ENCODE measurements around the gene PCDHB5. TPM values are rescaled to one million over a fixed set of nuclear protein-coding genes. Genes with fewer than 3 reads are reported as not detected.
"Not testable (repeated sequence)": the region's sequence is repeated elsewhere in the genome, so short reads cannot be mapped to it uniquely, and the experiment has no call there.

Gene PCDHB5
- polyA plus RNA-seq, result 1 to 10 TPM; 1.3 to 5.8 (median 1.6) TPM

DNA sequence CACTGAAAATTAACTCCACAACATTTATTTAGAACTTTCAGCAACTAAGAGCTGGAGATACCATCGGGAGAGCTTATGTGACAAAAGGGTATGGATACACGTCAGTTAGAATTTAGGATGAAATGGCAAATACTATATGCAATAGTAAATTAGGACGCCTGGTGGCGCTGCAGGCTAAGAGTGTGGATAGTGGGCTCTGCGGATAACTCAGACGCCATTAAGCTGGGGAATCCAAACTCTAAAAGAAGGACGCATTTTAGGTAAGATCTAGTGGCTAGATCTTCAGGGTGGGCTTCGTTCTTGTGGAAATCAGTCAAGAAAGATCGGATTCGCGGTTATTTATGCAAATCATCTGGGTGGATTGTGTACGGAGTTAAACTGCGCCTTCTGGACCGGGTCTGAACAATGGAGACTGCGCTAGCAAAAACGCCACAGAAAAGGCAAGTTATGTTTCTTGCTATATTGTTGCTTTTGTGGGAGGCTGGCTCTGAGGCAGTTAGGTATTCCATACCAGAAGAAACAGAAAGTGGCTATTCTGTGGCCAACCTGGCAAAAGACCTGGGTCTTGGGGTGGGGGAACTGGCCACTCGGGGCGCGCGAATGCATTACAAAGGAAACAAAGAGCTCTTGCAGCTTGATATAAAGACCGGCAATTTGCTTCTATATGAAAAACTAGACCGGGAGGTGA, at the start of gene PCDHB5:
TSS of gene PCDHB5 (plus strand) at position 177 of the 688 bp plus-strand sequence. CDS start at position 406, 229 bp downstream.
- whole genome bisulfite sequencing, 3 donors, result 14 to 19% (median 18%) methylated on average over 22 of the region's 22 CpGs
- no peak within 1 kb of the TSS for H3K27ac ChIP-seq (ENCODE audit: low read depth, low read length)

DNA sequence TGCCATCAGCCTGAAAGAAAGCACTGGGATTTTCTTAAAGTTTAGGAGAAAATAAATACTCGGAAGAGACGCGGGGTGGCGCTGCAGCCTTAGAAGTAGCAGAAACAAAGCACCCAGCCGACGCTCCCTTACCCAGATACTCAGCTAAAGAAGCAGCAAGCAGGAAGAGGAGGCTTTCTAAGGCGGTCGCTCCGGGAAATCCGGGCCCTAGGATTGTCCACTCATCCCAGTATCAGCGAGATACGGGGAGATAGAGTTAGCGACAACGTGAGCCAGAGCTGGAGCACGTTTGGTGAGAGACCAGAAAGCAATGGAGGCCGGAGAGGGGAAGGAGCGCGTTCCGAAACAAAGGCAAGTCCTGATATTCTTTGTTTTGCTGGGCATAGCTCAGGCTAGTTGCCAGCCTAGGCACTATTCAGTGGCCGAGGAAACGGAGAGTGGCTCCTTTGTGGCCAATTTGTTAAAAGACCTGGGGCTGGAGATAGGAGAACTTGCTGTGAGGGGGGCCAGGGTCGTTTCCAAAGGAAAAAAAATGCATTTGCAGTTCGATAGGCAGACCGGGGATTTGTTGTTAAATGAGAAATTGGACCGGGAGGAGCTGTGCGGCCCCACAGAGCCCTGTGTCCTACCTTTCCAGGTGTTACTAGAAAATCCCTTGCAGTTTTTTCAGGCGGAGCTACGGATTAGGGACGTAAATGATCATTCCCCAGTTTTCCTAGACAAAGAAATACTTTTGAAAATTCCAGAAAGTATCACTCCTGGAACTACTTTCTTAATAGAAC, 40.3 kb upstream of the PCDHB5 start, which contains the start of gene PCDHB2:
TSS of gene PCDHB2 (plus strand) at position 135 of the 782 bp plus-strand sequence. CDS start at position 311, 176 bp downstream.
- WGBS, 3 donors, result 13% methylated on average over 29 of the region's 29 CpGs
- H3K27ac ChIP-seq (ENCODE audit: low read depth, low read length), result no peak within 1 kb of the TSS

GRCh38 chr5:141095263-141095641, 39.8 kb upstream of the PCDHB5 start:
- no peak overlapping the region for H3K27ac ChIP-seq (ENCODE audit: low read depth, low read length)
- 40 to 43% (median 41%) methylated on average over 12 of the region's 12 CpGs for WGBS, 3 donors

DNA sequence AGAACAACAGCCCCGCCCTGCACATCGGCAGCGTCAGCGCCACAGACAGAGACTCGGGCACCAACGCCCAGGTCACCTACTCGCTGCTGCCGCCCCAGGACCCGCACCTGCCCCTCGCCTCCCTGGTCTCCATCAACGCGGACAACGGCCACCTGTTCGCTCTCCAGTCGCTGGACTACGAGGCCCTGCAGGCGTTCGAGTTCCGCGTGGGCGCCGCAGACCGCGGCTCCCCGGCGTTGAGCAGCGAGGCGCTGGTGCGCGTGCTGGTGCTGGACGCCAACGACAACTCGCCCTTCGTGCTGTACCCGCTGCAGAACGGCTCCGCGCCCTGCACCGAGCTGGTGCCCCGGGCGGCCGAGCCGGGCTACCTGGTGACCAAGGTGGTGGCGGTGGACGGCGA, 38.8 kb upstream of the PCDHB5 start:
- not testable (repeated sequence) for H3K27ac ChIP-seq (ENCODE audit: low read depth, low read length)
- 34 to 35% (median 34%) methylated on average over 26 to 28 of the region's 46 CpGs for WGBS, 3 donors

DNA sequence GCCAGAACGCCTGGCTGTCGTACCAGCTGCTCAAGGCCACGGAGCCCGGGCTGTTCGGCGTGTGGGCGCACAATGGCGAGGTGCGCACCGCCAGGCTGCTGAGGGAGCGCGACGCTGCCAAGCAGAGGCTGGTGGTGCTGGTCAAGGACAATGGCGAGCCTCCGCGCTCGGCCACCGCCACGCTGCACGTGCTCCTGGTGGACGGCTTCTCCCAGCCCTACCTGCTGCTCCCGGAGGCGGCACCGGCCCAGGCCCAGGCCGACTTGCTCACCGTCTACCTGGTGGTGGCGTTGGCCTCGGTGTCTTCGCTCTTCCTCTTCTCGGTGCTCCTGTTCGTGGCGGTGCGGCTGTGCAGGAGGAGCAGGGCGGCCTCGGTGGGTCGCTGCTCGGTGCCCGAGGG, 38.4 kb upstream of the PCDHB5 start:
- 23 to 34% (median 34%) methylated on average over 23 to 33 of the region's 38 CpGs for WGBS, 3 donors
- not testable (repeated sequence) for H3K27ac ChIP-seq (ENCODE audit: low read depth, low read length)

DNA sequence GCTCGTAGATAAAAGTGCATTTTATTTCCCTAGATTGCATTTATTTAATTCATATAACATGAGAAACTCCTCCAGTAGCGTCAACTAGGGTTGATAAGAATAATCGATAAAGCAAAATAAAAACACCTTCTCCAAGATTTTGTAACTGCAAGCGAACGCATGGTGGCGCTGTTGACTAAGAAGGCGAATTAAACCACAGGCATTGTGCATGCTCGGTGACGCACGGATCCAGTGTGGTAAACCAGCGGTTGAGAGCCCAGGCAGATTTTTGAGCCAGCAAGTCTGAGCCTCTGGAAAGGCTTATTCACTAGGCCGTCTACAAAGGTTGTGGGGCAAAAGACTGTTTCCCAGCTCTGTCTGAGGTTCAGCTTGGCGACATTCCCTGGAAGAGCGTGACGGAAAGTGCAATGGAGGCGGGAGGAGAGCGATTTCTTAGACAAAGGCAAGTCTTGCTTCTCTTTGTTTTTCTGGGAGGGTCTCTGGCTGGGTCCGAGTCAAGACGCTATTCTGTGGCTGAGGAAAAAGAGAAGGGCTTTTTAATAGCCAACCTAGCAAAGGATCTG, 34.7 kb upstream of the PCDHB5 start, which contains the start of gene PCDHB3:
TSS of gene PCDHB3 (plus strand) at position 231 of the 563 bp plus-strand sequence. CDS start at position 408, 177 bp downstream.
- 16 to 20% (median 16%) methylated on average over 19 of the region's 19 CpGs for WGBS, 3 donors
- H3K27ac ChIP-seq (ENCODE audit: low read depth, low read length), result no peak within 1 kb of the TSS

- no peak overlapping the region for H3K27ac ChIP-seq (ENCODE audit: low read depth, low read length)
Observed at GRCh38 chr5:141101059-141101458, 33.9 kb upstream of the PCDHB5 start.

DNA sequence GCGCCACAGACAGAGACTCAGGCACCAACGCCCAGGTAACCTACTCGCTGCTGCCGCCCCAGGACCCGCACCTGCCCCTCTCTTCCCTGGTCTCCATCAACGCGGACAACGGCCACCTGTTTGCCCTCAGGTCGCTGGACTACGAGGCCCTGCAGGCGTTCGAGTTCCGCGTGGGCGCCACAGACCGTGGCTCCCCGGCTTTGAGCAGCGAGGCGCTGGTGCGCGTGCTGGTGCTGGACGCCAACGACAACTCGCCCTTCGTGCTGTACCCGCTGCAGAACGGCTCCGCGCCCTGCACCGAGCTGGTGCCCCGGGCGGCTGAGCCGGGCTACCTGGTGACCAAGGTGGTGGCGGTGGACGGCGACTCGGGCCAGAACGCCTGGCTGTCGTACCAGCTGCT, 32.9 kb upstream of the PCDHB5 start:
- H3K27ac ChIP-seq (ENCODE audit: low read depth, low read length), result not testable (repeated sequence)
- WGBS, 3 donors, result 31 to 42% (median 34%) methylated on average over 24 to 31 of the region's 39 CpGs

More at GRCh38 chr5:141101059-141101458, 33.9 kb upstream of the PCDHB5 start:
- 26 to 33% (median 31%) methylated on average over 20 of the region's 20 CpGs for WGBS, 3 donors

DNA sequence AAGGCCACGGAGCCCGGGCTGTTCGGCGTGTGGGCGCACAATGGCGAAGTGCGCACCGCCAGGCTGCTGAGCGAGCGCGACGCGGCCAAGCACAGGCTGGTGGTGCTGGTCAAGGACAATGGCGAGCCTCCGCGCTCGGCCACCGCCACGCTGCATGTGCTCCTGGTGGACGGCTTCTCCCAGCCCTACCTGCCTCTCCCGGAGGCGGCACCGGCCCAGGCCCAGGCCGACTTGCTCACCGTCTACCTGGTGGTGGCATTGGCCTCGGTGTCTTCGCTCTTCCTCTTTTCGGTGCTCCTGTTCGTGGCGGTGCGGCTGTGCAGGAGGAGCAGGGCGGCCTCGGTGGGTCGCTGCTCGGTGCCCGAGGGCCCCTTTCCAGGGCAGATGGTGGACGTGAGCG, 32.5 kb upstream of the PCDHB5 start:
- 31 to 38% (median 37%) methylated on average over 18 to 21 of the region's 38 CpGs for WGBS, 3 donors
- H3K27ac ChIP-seq (ENCODE audit: low read depth, low read length), result not testable (repeated sequence)

DNA sequence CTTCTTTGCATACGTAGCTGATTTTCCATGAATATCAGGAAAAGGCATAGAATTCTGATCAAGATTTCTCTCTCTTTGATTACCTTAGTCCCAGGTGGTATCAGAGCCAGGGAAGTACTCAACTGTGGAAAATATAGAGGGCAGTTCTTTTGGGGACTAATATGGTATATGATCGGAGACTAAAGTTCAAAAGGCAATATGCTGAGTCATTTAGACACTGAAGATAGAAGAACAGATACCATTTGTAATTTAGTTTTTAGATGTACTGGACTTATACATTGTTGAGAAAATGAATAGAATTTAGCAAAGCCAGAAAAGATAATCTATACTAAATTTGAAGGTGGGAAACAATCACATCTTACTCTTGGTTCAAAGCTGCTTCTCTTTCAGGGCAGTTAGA, 29.7 kb upstream of the PCDHB5 start:
- 68 to 92% (median 70%) methylated on average over 2 of the region's 2 CpGs for WGBS, 3 donors
- H3K27ac ChIP-seq (ENCODE audit: low read depth, low read length), result no peak overlapping the region

DNA sequence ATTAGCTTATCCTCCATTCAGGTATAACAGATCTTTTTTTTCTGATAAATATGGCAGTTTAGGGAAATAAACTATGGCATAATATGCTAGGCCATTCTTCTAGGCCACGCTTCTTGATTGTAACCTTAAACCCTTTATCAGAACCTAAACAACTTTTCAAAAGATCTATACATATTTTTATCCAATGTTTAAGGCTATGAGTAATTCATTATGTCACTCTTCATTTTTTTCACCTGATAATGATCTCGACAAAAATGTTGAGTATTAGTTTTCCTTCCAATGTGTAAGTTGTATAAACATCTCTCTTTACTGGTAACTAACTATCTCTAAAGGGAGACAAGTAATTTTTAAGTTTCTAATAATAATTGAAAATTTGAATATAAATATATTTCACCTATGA, 15.8 kb upstream of the PCDHB5 start:
- no peak overlapping the region for H3K27ac ChIP-seq (ENCODE audit: low read depth, low read length)
- 35 to 49% (median 42%) methylated on average over 2 of the region's 2 CpGs for WGBS, 3 donors

DNA sequence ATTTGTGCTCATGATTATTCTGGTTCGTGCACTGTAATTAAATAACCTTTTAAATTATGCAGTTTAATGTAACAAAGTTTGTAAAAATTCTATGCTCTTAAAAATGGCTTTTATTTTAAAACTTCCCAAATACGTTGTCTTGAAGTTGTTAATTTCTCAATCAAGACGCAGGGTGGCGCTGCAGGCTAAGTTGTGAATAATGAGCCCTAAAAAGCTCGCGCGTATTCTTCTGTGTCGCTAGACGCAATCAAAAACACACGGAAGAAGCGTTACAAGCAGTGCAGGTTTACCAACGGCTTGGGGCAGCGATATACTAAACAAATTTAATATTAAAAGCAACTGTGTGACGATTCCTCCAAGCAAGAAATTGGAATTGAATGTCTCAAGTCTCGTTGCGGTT, 13.4 kb upstream of the PCDHB5 start, which contains the start of gene PCDHB4:
TSS of gene PCDHB4 (plus strand) at position 256 of the 400 bp plus-strand sequence. CDS start 181 bp downstream, outside the sequence.
- H3K27ac ChIP-seq (ENCODE audit: low read depth, low read length), result no peak within 1 kb of the TSS
- WGBS, 3 donors, result 15 to 21% (median 18%) methylated on average over 16 of the region's 16 CpGs

DNA sequence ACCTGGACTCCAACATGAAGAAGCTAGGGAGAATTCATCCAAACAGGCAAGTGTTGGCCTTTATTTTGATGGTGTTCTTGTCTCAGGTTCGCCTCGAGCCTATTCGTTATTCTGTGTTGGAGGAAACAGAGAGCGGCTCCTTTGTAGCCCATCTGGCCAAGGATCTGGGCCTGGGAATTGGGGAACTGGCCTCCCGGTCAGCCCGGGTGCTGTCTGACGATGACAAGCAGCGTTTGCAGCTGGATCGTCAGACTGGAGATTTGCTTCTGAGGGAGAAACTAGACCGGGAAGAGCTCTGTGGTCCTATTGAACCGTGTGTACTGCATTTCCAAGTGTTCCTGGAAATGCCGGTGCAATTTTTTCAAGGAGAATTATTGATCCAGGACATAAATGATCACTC, 13.0 kb upstream of the PCDHB5 start:
- 23 to 41% (median 36%) methylated on average over 12 of the region's 12 CpGs for WGBS, 3 donors
- H3K27ac ChIP-seq (ENCODE audit: low read depth, low read length), result no peak overlapping the region

DNA sequence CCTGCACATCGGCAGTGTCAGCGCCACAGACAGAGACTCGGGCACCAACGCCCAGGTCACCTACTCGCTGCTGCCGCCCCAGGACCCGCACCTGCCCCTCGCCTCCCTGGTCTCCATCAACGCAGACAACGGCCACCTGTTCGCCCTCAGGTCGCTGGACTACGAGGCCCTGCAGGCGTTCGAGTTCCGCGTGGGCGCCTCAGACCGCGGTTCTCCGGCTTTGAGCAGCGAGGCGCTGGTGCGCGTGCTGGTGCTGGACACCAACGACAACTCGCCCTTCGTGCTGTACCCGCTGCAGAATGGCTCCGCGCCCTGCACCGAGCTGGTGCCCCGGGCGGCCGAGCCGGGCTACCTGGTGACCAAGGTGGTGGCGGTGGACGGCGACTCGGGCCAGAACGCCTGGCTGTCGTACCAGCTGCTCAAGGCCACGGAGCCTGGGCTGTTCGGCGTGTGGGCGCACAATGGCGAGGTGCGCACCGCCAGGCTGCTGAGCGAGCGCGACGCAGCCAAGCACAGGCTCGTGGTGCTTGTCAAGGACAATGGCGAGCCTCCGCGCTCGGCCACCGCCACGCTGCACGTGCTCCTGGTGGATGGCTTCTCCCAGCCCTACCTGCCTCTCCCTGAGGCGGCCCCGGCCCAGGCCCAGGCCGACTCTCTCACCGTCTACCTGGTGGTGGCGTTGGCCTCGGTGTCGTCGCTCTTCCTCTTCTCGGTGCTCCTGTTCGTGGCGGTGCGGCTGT, 11.4 kb upstream of the PCDHB5 start:
- not testable (repeated sequence) for H3K27ac ChIP-seq (ENCODE audit: low read depth, low read length)

DNA sequence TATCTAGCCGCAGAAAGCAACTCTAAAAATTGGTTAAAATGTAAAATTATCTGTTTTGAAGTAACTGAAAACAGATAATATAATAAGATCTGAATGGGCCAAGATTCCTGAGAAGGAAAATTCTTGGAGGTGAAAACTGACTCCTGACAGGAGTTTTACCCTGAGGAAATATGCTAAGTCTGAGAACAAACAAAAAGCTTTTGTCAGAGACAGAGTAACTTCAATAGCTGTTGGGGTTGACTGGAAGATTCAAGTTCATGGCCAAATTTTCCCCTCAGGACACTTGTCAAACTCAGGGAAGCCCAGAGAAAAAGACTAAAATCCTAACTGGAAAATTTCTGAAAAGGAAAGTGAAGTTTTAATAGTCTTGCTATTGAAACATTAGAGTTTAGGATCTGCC, 7.7 kb upstream of the PCDHB5 start:
- WGBS, 3 donors, result 88 to 91% (median 89%) methylated on average over 1 of the region's 1 CpG
- H3K27ac ChIP-seq (ENCODE audit: low read depth, low read length), result no peak overlapping the region

More for the DNA sequence above, 11.4 kb upstream of the PCDHB5 start:
- WGBS, 3 donors, result 28 to 37% (median 34%) methylated on average over 37 to 58 of the region's 73 CpGs

DNA sequence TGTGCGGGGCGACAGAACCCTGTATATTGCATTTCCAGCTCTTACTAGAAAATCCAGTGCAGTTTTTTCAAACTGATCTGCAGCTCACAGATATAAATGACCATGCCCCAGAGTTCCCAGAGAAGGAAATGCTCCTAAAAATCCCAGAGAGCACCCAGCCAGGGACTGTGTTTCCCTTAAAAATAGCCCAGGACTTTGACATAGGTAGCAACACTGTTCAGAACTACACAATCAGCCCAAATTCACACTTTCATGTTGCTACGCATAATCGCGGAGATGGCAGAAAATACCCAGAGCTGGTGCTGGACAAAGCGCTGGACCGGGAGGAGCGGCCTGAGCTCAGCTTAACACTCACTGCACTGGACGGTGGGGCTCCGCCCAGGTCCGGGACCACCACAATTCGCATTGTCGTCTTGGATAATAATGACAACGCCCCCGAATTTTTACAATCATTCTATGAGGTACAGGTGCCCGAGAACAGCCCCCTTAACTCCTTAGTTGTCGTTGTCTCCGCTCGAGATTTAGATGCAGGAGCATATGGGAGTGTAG, 786 bp downstream of the PCDHB5 start:
- 36 to 48% (median 41%) methylated on average over 19 of the region's 19 CpGs for WGBS, 3 donors
- H3K27ac ChIP-seq (ENCODE audit: low read depth, low read length), result no peak overlapping the region

GRCh38 chr5:141137346-141137745, 2.3 kb downstream of the PCDHB5 start:
- not testable (repeated sequence) for H3K27ac ChIP-seq (ENCODE audit: low read depth, low read length)
- 46 to 58% (median 52%) methylated on average over 24 to 31 of the region's 34 CpGs for WGBS, 3 donors

- no peak within 1 kb of the TSS for H3K27ac ChIP-seq (ENCODE audit: low read depth, low read length)
- WGBS, 3 donors, result 11 to 17% (median 11%) methylated on average over 18 of the region's 18 CpGs
Observed at GRCh38 chr5:141149812-141150211, 14.8 kb downstream of the PCDHB5 start, which contains the start of gene PCDHB6. Gene PCDHB6, plus strand, starts transcription at chr5:141150057. Its CDS starts 201 bp downstream, at chr5:141150258.
